Left hindlimb (tissue), 1 donor: ENCODE results near the gene LRRC10B.
A peak's percentile ranks its signal among the peaks of the same experiment; 100 is the strongest.
"Not testable (repeated sequence)": the region's sequence is repeated elsewhere in the genome, so short reads cannot be mapped to it uniquely, and the experiment has no call there.

Experiments
- DNase-seq: peaks from one replicate; pipeline ENCODE4 v3.0.0-alpha.2; 2018

LRRC10B gene

GRCh38 chr11:61507962-61508861 is at the start of gene LRRC10B:
LRRC10B (plus strand) TSS chr11:61508749; CDS start chr11:61508999, 250 bp downstream.
- DNase-seq: no peak

DNA sequence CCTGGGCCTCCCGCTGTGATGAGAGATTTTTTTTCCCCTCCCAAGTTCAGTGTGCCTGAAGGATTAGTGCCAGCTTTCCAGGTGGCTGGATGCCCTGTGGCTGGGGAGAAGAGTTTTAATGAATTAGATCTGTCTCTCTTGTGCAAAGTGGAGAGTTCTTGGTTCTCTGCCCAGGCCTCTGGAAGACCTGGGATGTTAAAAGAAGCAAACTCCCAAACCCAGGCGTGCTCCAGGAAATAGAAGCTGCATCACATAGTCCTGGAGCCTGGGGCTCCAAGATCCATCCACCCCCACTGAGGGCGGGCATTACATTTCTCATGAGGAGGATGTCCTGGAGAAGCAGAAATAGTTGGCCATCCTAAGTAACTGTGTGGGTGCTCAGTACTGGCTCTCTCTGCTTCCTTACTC is 48.1 kb upstream of the LRRC10B start:
- peak; percentile 76 for DNase-seq

GRCh38 chr11:61460986-61461385 is 47.6 kb upstream of the LRRC10B start:
- no peak for DNase-seq

GRCh38 chr11:61467602-61468001 is 40.9 kb upstream of the LRRC10B start:
- not testable (repeated sequence) for DNase-seq

DNA sequence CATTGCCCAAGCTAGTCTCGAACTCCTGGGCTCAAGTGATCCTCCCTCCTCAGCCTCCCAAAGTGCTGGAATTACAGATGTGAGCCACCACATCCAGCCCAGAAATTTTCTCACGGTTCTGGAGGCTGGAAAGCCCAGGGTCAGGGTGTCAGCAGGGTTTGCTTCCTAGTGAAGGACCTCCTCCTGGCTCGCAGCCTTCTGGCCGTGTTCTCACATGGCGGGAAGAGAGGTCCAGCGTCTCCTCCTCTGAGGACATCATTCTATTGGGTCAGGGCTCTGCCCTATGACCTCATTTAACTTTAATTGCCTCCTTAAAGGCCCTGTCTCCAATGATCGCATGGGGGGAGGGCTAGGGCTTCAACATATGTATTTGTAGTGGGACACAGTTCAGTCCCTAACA is 40.5 kb upstream of the LRRC10B start:
- DNase-seq: no peak

DNA sequence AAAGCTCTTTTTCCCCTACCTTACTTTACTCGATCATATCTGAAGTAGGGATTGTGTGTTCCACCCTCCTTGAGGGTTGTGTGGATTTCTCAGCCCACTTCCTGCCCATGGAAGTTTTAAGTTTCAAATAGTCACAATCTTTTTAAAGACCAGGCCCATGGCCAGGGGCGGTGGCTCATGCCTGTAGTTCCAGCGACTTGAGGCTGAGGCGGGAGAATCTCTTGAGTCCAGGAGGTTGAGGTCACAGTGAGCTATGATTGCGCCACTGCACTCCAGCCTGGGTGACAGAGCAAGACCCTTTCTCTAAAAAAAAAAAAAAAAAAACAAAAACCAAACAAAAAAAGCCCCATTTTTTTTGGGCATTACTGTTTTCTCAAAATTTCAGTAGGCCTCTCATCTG is 36.3 kb upstream of the LRRC10B start:
- DNase-seq: no peak

DNA sequence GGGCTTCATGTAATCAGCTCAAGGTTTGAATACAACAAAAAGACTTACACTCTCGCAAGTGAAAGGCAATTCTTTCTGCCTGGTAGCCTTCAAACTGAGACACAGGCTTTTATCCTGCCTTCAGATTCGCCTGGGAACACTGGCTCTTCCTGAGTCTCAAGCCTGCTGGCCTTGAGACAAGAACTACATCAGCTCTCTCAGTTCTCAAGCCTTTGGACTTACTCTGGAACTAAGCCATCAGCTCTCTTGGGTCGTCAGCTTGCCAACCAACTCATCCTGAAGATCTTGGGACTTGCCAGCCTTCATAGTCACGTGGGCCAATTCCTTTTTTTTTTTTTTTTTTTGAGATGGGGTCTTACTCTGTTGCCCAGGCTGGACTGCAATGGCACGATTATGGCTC is 35.7 kb upstream of the LRRC10B start:
- DNase-seq: no peak

- no peak for DNase-seq
Observed at GRCh38 chr11:61473370-61474012, 35.1 kb upstream of the LRRC10B start.

GRCh38 chr11:61474013-61474643 is 34.4 kb upstream of the LRRC10B start:
- no peak for DNase-seq

GRCh38 chr11:61475433-61475832 is 33.1 kb upstream of the LRRC10B start:
- DNase-seq: no peak

DNA sequence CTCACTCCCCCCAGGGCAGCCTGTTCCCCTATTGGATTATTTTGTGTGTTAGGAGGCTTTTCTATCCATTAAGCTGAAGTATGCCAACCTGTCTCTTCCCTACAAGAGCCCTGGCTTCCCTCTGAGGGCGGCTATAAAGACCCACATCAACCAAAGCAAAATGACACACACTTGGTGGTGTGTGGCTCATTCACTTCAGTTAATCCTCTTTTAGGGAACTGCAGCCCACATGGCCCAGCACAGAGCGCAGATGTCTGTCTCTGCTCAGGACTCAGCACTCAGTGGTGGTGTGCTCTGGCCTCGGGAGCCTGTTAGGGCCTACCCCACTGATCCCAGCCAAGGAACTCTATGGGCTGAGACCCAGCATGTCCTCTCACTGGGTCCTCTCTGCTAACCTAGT is 32.2 kb upstream of the LRRC10B start:
- DNase-seq: no peak

GRCh38 chr11:61477126-61477525 is 31.4 kb upstream of the LRRC10B start:
- no peak for DNase-seq

- peak; percentile 62 for DNase-seq
Observed at GRCh38 chr11:61477727-61478148, 30.8 kb upstream of the LRRC10B start.

GRCh38 chr11:61479360-61480058 is 29.0 kb upstream of the LRRC10B start:
- DNase-seq: not testable (repeated sequence)

- no peak for DNase-seq
Observed at GRCh38 chr11:61480261-61480993, 28.1 kb upstream of the LRRC10B start.

- DNase-seq: peak; percentile 69
Observed at GRCh38 chr11:61480994-61481335, 27.6 kb upstream of the LRRC10B start.

DNA sequence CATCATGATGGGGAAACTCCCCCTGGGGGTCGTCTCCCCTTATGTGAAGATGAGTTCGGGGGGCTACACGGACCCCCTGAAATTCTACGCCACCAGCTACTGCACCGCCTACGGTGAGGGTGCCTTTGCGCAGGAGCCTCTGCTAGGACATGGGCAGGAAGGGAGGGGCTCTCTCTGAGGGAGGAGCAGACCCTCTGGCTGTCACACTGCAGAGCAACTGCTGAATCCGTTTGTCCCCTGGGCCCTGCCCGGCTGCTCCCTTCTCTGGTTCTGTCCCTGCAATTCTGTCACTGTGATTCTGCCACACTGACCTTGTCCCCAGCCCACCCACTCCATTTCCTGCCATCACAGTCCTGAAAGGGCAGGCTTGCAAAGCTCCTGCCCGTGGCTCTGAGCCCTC is 26.7 kb upstream of the LRRC10B start:
- DNase-seq: no peak

DNA sequence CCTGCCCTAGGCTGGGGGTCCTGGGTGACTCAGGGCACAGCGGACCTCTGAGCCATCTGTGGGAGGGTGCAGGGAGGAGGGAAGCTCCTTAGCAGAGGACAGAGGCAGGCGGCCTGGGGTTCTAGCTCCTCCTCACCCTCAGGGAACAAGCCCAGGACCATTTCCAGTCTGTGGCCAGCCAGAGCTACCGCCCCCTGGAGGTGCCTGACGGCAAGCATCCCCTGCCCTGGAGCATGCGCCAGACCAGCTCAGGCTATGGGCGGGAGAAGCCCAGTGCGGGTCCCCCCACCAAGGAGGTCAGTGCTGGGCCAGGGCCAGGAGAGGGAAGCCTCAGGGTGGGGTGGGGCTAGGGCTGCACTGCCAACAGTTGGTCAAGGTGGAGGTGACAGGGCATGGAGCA is 26.0 kb upstream of the LRRC10B start:
- no peak for DNase-seq

- no peak for DNase-seq
Observed at GRCh38 chr11:61484541-61484940, 24.0 kb upstream of the LRRC10B start.

DNA sequence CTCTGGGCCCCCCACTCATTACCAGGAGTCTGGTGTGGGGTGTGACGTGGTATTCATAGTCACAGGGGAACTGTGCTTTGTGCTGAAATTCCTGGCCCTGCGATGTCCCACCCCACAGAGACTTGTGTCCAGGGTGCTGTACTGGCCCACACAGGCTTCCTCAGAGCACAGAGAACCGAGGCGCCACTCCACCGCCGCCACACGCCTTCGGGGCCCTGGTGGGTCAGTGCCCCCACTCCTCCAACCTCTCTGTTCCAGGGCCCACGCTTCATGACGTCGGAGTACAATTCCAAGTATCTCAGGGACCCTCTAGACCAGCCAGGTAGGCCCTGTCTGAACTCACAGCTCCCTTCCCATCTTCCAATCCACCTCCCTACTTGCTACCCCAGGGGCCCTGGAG is 23.5 kb upstream of the LRRC10B start:
- no peak for DNase-seq

DNA sequence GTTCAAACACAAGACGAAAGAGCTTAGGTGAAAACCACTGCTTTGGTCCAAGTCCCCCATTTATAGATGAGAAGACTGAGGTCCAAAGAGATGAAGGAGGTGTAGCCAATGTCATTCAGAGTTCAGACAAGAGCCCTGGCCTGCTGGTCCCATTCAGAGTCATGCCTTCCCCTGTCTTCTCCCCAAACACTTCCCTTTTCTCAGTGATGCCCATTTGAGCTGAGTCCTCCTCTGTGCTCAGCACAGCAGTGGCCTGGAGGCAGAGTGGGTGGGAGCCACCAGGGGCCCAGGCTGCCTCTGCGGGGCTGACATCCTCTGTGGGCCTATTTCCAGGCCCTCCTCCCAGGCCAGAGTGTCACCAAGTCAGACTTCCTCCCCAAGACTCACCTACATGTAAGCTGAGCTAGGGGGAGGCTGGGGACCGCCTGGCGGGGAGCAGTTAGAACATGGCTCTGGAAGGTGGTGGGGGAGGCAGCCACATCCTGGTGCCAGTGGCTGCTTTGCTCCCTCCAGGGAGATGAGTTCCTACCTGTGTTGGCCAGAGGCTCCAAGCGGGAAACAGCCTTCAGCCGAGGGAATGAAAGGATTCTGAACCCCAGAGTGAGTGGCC is 22.4 kb upstream of the LRRC10B start:
- no peak for DNase-seq

GRCh38 chr11:61486779-61487178 is 21.8 kb upstream of the LRRC10B start:
- DNase-seq: no peak
